GM18505 (cell line): ENCODE measurements around the gene UNC13B.

Experiments used
- ATAC-seq: cut with Tn5 transposase; IDR thresholded peaks from one replicate; pipeline ENCODE4 v1.9.1; 2021; ENCODE audit not compliant: unreplicated experiment
- POLR2A ChIP-seq: IDR thresholded peaks from 4 replicates; pipeline ENCODE4 v1.6.1; 2011; ENCODE audit warnings: borderline replicate concordance; ENCODE audit not compliant: insufficient read depth, insufficient read length; ENCODE audit errors: extremely low read depth

Gene UNC13B

DNA sequence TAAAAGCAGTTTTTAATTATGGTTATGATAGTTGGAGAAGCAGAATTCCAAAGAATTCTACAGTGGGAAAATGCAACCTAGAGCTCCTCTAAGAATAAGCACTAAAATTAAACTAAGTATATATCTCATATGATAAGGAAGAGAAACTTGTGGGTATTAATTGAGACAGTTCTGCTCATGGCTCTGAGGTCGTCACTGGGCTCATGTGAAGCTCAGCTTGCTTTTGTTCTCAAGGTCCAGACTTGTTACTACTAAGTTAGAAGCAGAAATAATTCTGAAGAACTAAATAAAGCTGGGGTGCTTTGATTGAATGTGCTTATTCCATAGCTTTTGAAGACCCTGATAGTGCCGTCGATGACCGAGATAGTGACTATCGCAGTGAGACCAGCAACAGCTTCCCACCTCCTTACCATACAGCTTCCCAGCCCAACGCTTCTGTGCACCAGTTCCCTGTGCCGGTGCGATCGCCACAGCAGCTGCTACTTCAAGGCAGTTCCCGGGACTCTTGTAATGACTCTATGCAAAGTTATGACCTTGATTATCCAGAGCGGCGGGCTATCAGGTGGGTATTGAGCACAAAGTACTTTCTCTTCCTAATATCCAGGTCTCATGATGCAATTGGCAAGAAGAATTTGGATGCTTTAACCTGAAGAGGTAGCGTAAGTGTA lies 133.7 kb downstream of the UNC13B start:
- no peak for ATAC-seq
- TF ChIP-seq POLR2A: no peak

GRCh38 chr9:35303567-35303966 lies 141.8 kb downstream of the UNC13B start:
- ATAC-seq: no peak
- TF ChIP-seq POLR2A: no peak

GRCh38 chr9:35306283-35306682 lies 144.5 kb downstream of the UNC13B start:
- no peak for TF ChIP-seq POLR2A
- no peak for ATAC-seq

DNA sequence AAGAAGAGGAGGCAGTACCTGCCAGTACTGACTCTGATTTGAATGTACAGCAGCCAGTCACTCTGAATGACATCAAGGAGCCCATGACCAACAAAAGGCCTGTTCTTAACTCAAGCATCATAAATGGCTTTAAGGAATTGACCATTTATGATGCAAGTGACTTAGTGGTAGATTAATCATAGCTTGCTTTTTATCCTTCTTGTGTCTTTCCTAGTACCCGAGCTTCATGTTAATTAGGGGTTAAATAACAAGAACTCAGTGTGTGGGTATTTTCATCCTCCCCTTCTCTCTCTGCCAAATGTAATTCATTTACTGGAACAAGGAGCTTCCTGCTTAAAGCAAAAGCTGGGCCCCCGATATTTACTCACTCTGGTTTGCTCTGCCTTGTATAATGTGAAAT lies 146.5 kb downstream of the UNC13B start:
- ATAC-seq: no peak

DNA sequence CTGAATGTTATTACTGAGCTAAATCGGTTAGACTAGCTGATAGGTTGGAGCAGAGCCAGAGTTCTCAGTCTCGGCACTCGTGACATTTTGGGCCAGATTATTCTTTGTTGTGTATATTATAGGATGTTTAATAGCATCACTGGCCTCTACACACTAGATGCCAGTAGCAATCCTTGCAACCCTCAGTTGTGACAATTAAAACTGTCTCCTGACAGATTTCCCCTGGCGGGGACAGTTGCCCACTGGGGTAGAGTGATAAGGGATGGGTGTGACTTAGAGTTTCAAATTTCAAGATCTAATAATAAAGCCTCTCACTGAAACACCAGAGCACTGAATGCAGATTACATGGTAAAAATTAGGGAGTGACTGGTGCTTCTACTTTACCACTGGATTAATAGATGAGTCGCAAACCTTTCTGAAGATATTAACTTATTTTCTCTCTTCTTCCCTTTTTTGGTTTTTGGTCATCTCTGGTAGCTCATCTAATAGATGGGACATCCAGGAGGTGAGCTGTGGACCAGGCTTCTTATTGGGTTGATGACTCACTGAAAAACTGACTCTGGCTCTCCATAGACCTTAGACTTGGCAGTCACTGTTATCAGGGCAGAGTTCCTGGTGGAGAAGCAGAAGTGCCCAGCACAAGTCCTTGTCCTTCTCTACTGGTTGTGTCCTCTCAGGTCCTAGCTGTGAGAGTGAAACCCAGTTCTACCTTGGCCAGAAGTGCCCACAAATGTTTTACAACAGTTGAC lies 150.3 kb downstream of the UNC13B start:
- TF ChIP-seq POLR2A: no peak
- no peak for ATAC-seq

More for the DNA sequence above, 146.5 kb downstream of the UNC13B start:
- TF ChIP-seq POLR2A: no peak

GRCh38 chr9:35313460-35313859 lies 151.7 kb downstream of the UNC13B start:
- TF ChIP-seq POLR2A: no peak
- no peak for ATAC-seq

DNA sequence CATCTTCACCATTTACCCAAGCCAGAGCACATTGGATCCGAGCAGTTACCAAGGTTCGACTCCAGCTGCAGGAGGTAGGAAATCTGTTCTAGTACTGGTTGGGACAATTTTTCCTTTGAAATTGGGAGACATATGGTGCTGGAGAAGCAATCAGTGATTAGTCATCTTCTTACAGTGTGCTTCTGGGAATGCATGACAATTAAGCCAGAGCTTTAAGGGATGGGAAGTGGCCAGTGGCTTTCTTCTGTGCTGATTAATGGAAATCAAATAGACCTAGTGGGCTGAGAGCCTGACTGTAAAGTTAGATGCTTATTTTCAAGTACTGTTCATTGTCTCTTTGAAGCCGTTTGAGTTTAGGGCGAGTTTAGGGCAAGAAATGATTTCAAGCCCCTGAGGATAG lies 152.1 kb downstream of the UNC13B start:
- no peak for TF ChIP-seq POLR2A
- ATAC-seq: no peak

GRCh38 chr9:35318741-35319140 lies 156.9 kb downstream of the UNC13B start:
- no peak for ATAC-seq
- TF ChIP-seq POLR2A: no peak

- no peak for TF ChIP-seq POLR2A
- no peak for ATAC-seq
Measured at GRCh38 chr9:35322075-35322885, 160.5 kb downstream of the UNC13B start.

DNA sequence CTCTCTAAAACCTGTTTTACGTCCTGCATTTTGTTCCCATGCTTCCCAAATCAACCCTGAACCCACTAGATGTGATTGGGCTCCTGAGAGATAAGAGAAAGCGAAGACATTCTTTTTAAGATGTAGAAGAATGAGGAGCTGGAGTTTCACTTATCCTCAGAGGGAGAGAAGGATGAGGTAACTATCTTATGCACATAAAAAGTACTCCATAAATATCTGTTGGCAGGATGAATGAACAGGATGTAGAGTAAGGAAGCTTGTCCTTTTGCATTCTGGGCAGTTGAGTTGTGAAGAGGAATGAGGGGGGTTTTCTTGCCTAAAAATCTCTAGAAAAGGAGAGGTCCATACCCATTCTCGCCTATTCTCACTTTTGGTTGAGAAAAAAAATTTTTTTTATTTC lies 163.2 kb downstream of the UNC13B start:
- no peak for ATAC-seq
- TF ChIP-seq POLR2A: no peak

- ATAC-seq: no peak
- no peak for TF ChIP-seq POLR2A
Measured at GRCh38 chr9:35333551-35333950, 171.7 kb downstream of the UNC13B start.

GRCh38 chr9:35335164-35335563 lies 173.4 kb downstream of the UNC13B start:
- no peak for TF ChIP-seq POLR2A
- ATAC-seq: no peak

- no peak for TF ChIP-seq POLR2A
- no peak for ATAC-seq
Measured at GRCh38 chr9:35338086-35338485, 176.3 kb downstream of the UNC13B start.

DNA sequence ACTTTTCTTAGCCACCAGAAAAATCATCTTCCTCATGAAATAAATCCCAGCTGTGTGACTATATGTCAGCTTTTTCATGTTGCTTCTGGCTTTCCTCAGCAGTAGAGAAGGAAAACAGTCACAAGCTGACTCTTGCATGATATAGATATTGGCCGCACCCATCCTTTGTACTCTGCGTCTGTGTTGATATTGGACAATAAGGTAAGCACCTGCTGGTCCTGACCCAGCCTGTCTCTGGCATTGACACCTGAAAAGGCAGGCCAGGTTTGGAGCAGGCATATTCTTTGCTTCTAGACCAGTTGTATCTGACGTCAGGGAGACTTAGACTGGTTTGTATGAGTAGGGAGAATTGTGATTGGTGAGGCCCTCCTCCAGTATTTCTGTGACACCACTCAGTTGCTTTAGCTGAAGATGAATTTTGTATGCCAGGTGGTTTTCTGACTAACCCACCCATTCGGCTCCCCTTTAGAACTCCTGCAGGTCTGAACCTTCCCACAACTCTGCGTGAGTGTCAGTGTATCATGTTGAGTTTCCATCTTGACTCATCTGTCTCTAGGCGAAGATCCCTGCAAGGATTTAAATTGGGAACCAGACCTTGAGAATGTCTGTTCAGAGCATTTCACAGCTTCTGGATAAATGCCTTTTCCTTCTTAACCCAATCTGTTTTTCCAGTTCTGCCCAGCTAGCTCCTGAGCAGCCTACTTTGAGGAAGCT lies 176.9 kb downstream of the UNC13B start:
- no peak for ATAC-seq
- no peak for TF ChIP-seq POLR2A

DNA sequence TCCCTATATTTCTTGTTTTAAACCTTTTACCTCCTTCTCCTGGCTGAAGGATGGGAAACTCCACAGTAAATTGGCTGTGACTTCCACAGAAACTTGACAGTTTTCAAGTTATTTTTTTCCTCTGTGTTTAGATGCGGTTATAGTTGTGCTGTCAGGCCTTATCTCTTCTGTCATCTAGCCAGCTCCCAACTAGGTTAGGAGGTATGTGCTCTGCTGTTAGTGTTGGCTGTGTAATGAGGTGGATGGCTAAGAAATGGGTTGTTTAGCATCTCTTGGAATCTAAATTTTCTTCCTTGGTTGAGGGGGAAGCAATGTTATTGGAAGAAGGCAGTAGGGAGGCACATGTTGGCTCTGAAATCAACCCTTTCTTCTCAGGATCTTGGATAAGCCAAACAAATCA lies 178.2 kb downstream of the UNC13B start:
- no peak for TF ChIP-seq POLR2A
- ATAC-seq: no peak
